Esophagus muscularis mucosa (tissue), 4 donors: ENCODE data around the gene ATP2B1. TPM values are rescaled to one million over a fixed set of nuclear protein-coding genes. Genes with fewer than 3 reads are reported as not detected.

Experiments
- DNase-seq: peaks from one replicate; pipeline ENCODE4 v3.0.0-alpha.2; 2017; ENCODE audit errors: extremely low spot score
- H3K27ac ChIP-seq, 4 donors: fragments of 200-600 bp; sonication (generic); replicated peaks in 1 of 4; 1 replicate in 3 of 4; 2 replicates in 1 of 4; pipeline ENCODE4 v1.5.1; 2016 to 2019; ENCODE audit warnings: mild to moderate bottlenecking in 1 of 4
- H3K27me3 ChIP-seq, 4 donors: fragments of 200-600 bp; sonication (generic); one replicate each; pipeline versions ENCODE4 v1.5.1 to v1.6.0; 2016 to 2019
- H3K36me3 ChIP-seq, 4 donors: fragments of 200-600 bp; sonication (generic); one replicate each; pipeline ENCODE4 v1.5.1; 2016 to 2019
- H3K4me1 ChIP-seq, 4 donors: fragments of 200-600 bp; sonication (generic); one replicate each; pipeline ENCODE4 v1.5.1; 2016 to 2019
- H3K4me3 ChIP-seq, 4 donors: fragments of 200-600 bp; sonication (generic); 1 replicate in 2 of 4; 2 replicates in 2 of 4; pipeline ENCODE4 v1.5.1; 2016 to 2019; ENCODE audit warnings: mild to moderate bottlenecking in 4 of 4, moderate library complexity in 1 of 4
- H3K9me3 ChIP-seq, 4 donors: fragments of 200-600 bp; sonication (generic); 1 replicate in 3 of 4; 2 replicates in 1 of 4; pipeline ENCODE4 v1.5.1; 2016 to 2019
- CTCF ChIP-seq, 3 experiments: fragments of 200-600 bp in 2 of 3; fragments of 450-650 bp in 1 of 3; sonication (generic) in 2 of 3; IDR thresholded peaks; one replicate each; pipeline ENCODE4 v1.5.1; 2017 to 2019; ENCODE audit warnings: antibody characterized with exemption in 3 of 3, mild to moderate bottlenecking in 2 of 3, moderate library complexity in 1 of 3
- EP300 ChIP-seq: sonication (generic); formaldehyde crosslinking; IDR thresholded peaks from one replicate; pipeline ENCODE4 v1.6.1; 2017; ENCODE audit warnings: antibody characterized with exemption
- POLR2A ChIP-seq: fragments of 450-650 bp; IDR thresholded peaks from one replicate; pipeline ENCODE4 v1.6.1; 2017; ENCODE audit warnings: antibody characterized with exemption, moderate library complexity, mild to moderate bottlenecking, low read depth
- POLR2AphosphoS5 ChIP-seq, 2 donors: sonication (generic); formaldehyde crosslinking; IDR thresholded peaks; one replicate each; pipeline ENCODE4 v1.6.1; 2017; ENCODE audit warnings: antibody characterized with exemption in 2 of 2
- WGBS: methylation state at CpG from one replicate; pipeline ENCODE4 v1.1.5; 2018; 5-methylcytosine and 5-hydroxymethylcytosine counted together
- intact Hi-C: fragments of 100-400 bp; cut with DNase I; formaldehyde crosslinking; loops from one replicate; pipeline ENCODE4 v1.15.1; 2023
- total RNA-seq, 4 donors: library from RNA; depleted of rRNA; stranded (reverse); fragments of >200 nt; gene quantifications; one replicate each; pipeline versions ENCODE4 v1.1.0 to v1.2.1, GENCODE V29; 2016

The ATP2B1 gene
- total RNA-seq, 4 donors from 2014 or later, result 16.0 to 36.9 (median 20.7) TPM

GRCh38 chr12:89621521-89621920, 87.1 kb downstream of the ATP2B1 start:
- intact Hi-C loops, result no loop called here
- Histone ChIP-seq H3K4me3 (no peak overlapping the region), H3K4me1 (no peaks in the 10 kb centered on the region), H3K9me3 (no peaks in the 10 kb centered on the region), H3K27me3 (no peaks in the 10 kb centered on the region), H3K36me3 (peaks cover 0 to 31% (median 12%) of the 10 kb centered on the region in 4 donors), H3K27ac (no peak overlapping the region)
- TF ChIP-seq EP300 (no peak), CTCF (IDR thresholded peaks at IDR 0.05) (no peak), POLR2A (no peak), POLR2AphosphoS5 (IDR thresholded peaks at IDR 0.05) (no peak)
- 74% methylated on average over 1 of the region's 1 CpG for WGBS
- no peak for DNase-seq

GRCh38 chr12:89619764-89620163, 88.9 kb downstream of the ATP2B1 start:
- DNase-seq, result no peak
- TF ChIP-seq EP300 (no peak), POLR2A (no peak), CTCF (IDR thresholded peaks at IDR 0.05) (no peak), POLR2AphosphoS5 (IDR thresholded peaks at IDR 0.05) (no peak)
- H3K4me3 ChIP-seq, result no peak overlapping the region
- no peaks in the 10 kb centered on the region for H3K27me3 ChIP-seq
- no peak overlapping the region for H3K27ac ChIP-seq
- 93% methylated on average over 2 of the region's 2 CpGs for WGBS
- peaks cover 0 to 27% (median 6%) of the 10 kb centered on the region in 4 donors for H3K36me3 ChIP-seq
- H3K9me3 ChIP-seq, result no peaks in the 10 kb centered on the region
- intact Hi-C loops, result no loop called here
- no peaks in the 10 kb centered on the region for H3K4me1 ChIP-seq

GRCh38 chr12:89618113-89618862, 90.3 kb downstream of the ATP2B1 start:
- Histone ChIP-seq H3K4me1 (no peaks in the 10 kb centered on the region), H3K4me3 (no peak overlapping the region), H3K9me3 (no peaks in the 10 kb centered on the region), H3K27ac (no peak overlapping the region), H3K36me3 (peaks cover 0 to 26% (median 3%) of the 10 kb centered on the region in 4 donors), H3K27me3 (no peaks in the 10 kb centered on the region)
- no peak for DNase-seq
- WGBS, result 36% methylated on average over 2 of the region's 2 CpGs
- intact Hi-C loops, result no loop called here
- TF ChIP-seq EP300 (no peak), CTCF (IDR thresholded peaks at IDR 0.05) (peak in 1 of 3 experiments; percentile 3)

- H3K27me3 ChIP-seq, result no peaks in the 10 kb centered on the region
- TF ChIP-seq CTCF (IDR thresholded peaks at IDR 0.05) (no peak), POLR2AphosphoS5 (IDR thresholded peaks at IDR 0.05) (no peak), EP300 (no peak), POLR2A (no peak)
- intact Hi-C loops, result no loop called here
- no peak overlapping the region for H3K4me3 ChIP-seq
- 95% methylated on average over 3 of the region's 3 CpGs for WGBS
- no peak for DNase-seq
- H3K36me3 ChIP-seq, result peaks cover 0 to 65% (median 21%) of the 10 kb centered on the region in 4 donors
- no peak overlapping the region for H3K27ac ChIP-seq
- no peaks in the 10 kb centered on the region for H3K4me1 ChIP-seq
- no peaks in the 10 kb centered on the region for H3K9me3 ChIP-seq
These were observed 98.3 kb downstream of the ATP2B1 start for GRCh38 chr12:89610366-89610765.

- 98% methylated on average over 5 of the region's 5 CpGs for WGBS
- DNase-seq, result no peak
- intact Hi-C loops, result no loop called here
- no peaks in the 10 kb centered on the region for H3K4me1 ChIP-seq
- H3K9me3 ChIP-seq, result no peaks in the 10 kb centered on the region
- TF ChIP-seq POLR2A (no peak), POLR2AphosphoS5 (IDR thresholded peaks at IDR 0.05) (no peak), CTCF (IDR thresholded peaks at IDR 0.05) (no peak), EP300 (no peak)
- H3K27me3 ChIP-seq, result no peaks in the 10 kb centered on the region
- H3K4me3 ChIP-seq, result no peak overlapping the region
- no peak overlapping the region for H3K27ac ChIP-seq
- H3K36me3 ChIP-seq, result peaks cover 13 to 69% (median 29%) of the 10 kb centered on the region in 4 donors
These were observed 105.0 kb downstream of the ATP2B1 start for GRCh38 chr12:89603678-89604077.
